ENCODE data around the gene LCAT.

The LCAT gene

GRCh38 chr16:67902831-67903230, 41.1 kb downstream of the LCAT start:
- Histone ChIP-seq H3K9me3 (ENCODE audit: control insufficient read depth, insufficient read depth, low read length) (no peaks in the 10 kb centered on the region), H3K27ac (ENCODE audit: low read length) (no peak overlapping the region), H3K36me3 (ENCODE audit: control insufficient read depth, insufficient read depth, low read length) (no peaks in the 10 kb centered on the region), H3K4me1 (ENCODE audit: control insufficient read depth, insufficient read depth, low read length) (no peaks in the 10 kb centered on the region), H3K4me3 (ENCODE audit: low read length) (no peak overlapping the region), H3K27me3 (ENCODE audit: control insufficient read depth, insufficient read depth, low read length) (no peaks in the 10 kb centered on the region)
- WGBS (ENCODE audit: insufficient coverage, insufficient read length) = no CpG with 5 or more reads among the region's 4 CpGs
- DNase-seq (ENCODE audit: low read depth, low spot score) = no peak

GRCh38 chr16:67901734-67902133, 42.2 kb downstream of the LCAT start:
- DNase-seq (ENCODE audit: low read depth, low spot score) = no peak
- no peaks in the 10 kb centered on the region for H3K36me3 ChIP-seq (ENCODE audit: control insufficient read depth, insufficient read depth, low read length)

GRCh38 chr16:67897231-67897630, 46.7 kb downstream of the LCAT start:
- DNase-seq (ENCODE audit: low read depth, low spot score) = no peak
- Histone ChIP-seq H3K4me1 (ENCODE audit: control insufficient read depth, insufficient read depth, low read length) (no peaks in the 10 kb centered on the region), H3K4me3 (ENCODE audit: low read length) (no peak overlapping the region), H3K27ac (ENCODE audit: low read length) (no peak overlapping the region), H3K9me3 (ENCODE audit: control insufficient read depth, insufficient read depth, low read length) (no peaks in the 10 kb centered on the region), H3K36me3 (ENCODE audit: control insufficient read depth, insufficient read depth, low read length) (no peaks in the 10 kb centered on the region), H3K27me3 (ENCODE audit: control insufficient read depth, insufficient read depth, low read length) (no peaks in the 10 kb centered on the region)
- no CpG with 5 or more reads among the region's 3 CpGs for WGBS (ENCODE audit: insufficient coverage, insufficient read length)

More at GRCh38 chr16:67901734-67902133, 42.2 kb downstream of the LCAT start:
- no peak overlapping the region for H3K4me3 ChIP-seq (ENCODE audit: low read length)
- no peak overlapping the region for H3K27ac ChIP-seq (ENCODE audit: low read length)
- no peaks in the 10 kb centered on the region for H3K9me3 ChIP-seq (ENCODE audit: control insufficient read depth, insufficient read depth, low read length)
- no peaks in the 10 kb centered on the region for H3K4me1 ChIP-seq (ENCODE audit: control insufficient read depth, insufficient read depth, low read length)
- H3K27me3 ChIP-seq (ENCODE audit: control insufficient read depth, insufficient read depth, low read length) = no peaks in the 10 kb centered on the region
- WGBS (ENCODE audit: insufficient coverage, insufficient read length) = no CpG with 5 or more reads among the region's 5 CpGs

- no peaks in the 10 kb centered on the region for H3K4me1 ChIP-seq (ENCODE audit: control insufficient read depth, insufficient read depth, low read length)
- H3K27me3 ChIP-seq (ENCODE audit: control insufficient read depth, insufficient read depth, low read length) = no peaks in the 10 kb centered on the region
- peak overlapping the region; percentile 94 for H3K4me3 ChIP-seq (ENCODE audit: low read length)
- H3K36me3 ChIP-seq (ENCODE audit: control insufficient read depth, insufficient read depth, low read length) = no peaks in the 10 kb centered on the region
- no peak for DNase-seq (ENCODE audit: low read depth, low spot score)
- no CpG with 5 or more reads among the region's 14 CpGs for WGBS (ENCODE audit: insufficient coverage, insufficient read length)
- H3K9me3 ChIP-seq (ENCODE audit: control insufficient read depth, insufficient read depth, low read length) = no peaks in the 10 kb centered on the region
- no peak overlapping the region for H3K27ac ChIP-seq (ENCODE audit: low read length)
These were observed 50.0 kb downstream of the LCAT start for GRCh38 chr16:67893743-67894399.

- no CpG with 5 or more reads among the region's 90 CpGs for WGBS (ENCODE audit: insufficient coverage, insufficient read length)
- Histone ChIP-seq H3K9me3 (ENCODE audit: control insufficient read depth, insufficient read depth, low read length) (no peaks in the 10 kb centered on the region), H3K27me3 (ENCODE audit: control insufficient read depth, insufficient read depth, low read length) (no peaks in the 10 kb centered on the region), H3K27ac (ENCODE audit: low read length) (no peak within 1 kb of the TSS), H3K36me3 (ENCODE audit: control insufficient read depth, insufficient read depth, low read length) (no peaks in the 10 kb centered on the region), H3K4me1 (ENCODE audit: control insufficient read depth, insufficient read depth, low read length) (no peaks in the 10 kb centered on the region), H3K4me3 (ENCODE audit: low read length) (peak within 1 kb of the TSS; percentile 94)
- DNase-seq (ENCODE audit: low read depth, low spot score) = peak; percentile 88
These were observed 50.8 kb downstream of the LCAT start, which contains the start of gene PSKH1 for GRCh38 chr16:67892899-67893742. PSKH1 (plus strand) TSS chr16:67893254; CDS start chr16:67908750, 15,496 bp downstream.

- no peak for DNase-seq (ENCODE audit: low read depth, low spot score)
- no peaks in the 10 kb centered on the region for H3K36me3 ChIP-seq (ENCODE audit: control insufficient read depth, insufficient read depth, low read length)
- H3K4me1 ChIP-seq (ENCODE audit: control insufficient read depth, insufficient read depth, low read length) = no peaks in the 10 kb centered on the region
- H3K27me3 ChIP-seq (ENCODE audit: control insufficient read depth, insufficient read depth, low read length) = no peaks in the 10 kb centered on the region
- no peaks in the 10 kb centered on the region for H3K9me3 ChIP-seq (ENCODE audit: control insufficient read depth, insufficient read depth, low read length)
- H3K4me3 ChIP-seq (ENCODE audit: low read length) = peak overlapping the region; percentile 22; the same call in 1 of the 2 replicates
- no CpG with 5 or more reads among the region's 5 CpGs for WGBS (ENCODE audit: insufficient coverage, insufficient read length)
- no peak overlapping the region for H3K27ac ChIP-seq (ENCODE audit: low read length)
These were observed 51.5 kb downstream of the LCAT start for GRCh38 chr16:67892375-67892774.

Measured in iPS DF 6.9 (cell line).